22Rv1 (cell line): ENCODE data around the gene KRTAP5-5.
"Not testable (repeated sequence)": the region's sequence is repeated elsewhere in the genome, so short reads cannot be mapped to it uniquely, and the experiment has no call there.

Experiments
- H3K27ac ChIP-seq: fragments of 450-650 bp; 2 replicates; pipeline ENCODE4 v1.5.1; 2017
- CTCF ChIP-seq: fragments of 450-650 bp; IDR thresholded peaks from 2 replicates; pipeline ENCODE4 v1.5.1; 2017; ENCODE audit warnings: mild to moderate bottlenecking
- ZFX ChIP-seq: fragments of 450-650 bp; IDR thresholded peaks from 2 replicates; pipeline ENCODE4 v1.6.1; 2017; ENCODE audit warnings: antibody characterized with exemption, borderline replicate concordance

Gene KRTAP5-5

GRCh38 chr11:1597331-1597993, 32.1 kb upstream of the KRTAP5-5 start:
- TF ChIP-seq CTCF (no peak), ZFX (no peak)
- no peak overlapping the region for H3K27ac ChIP-seq

- no peak for TF ChIP-seq ZFX
These were observed 31.6 kb upstream of the KRTAP5-5 start, which contains the start of gene KRTAP5-2 for GRCh38 chr11:1597994-1598380. Gene KRTAP5-2, minus strand, starts transcription at chr11:1598294. Its CDS starts 44 bp downstream, at chr11:1598250.

GRCh38 chr11:1598406-1598805, 31.2 kb upstream of the KRTAP5-5 start:
- not testable (repeated sequence) for H3K27ac ChIP-seq

More at GRCh38 chr11:1597994-1598380, 31.6 kb upstream of the KRTAP5-5 start, which contains the start of gene KRTAP5-2:
- no peak within 1 kb of the TSS for H3K27ac ChIP-seq

GRCh38 chr11:1598816-1599215, 30.8 kb upstream of the KRTAP5-5 start:
- TF ChIP-seq CTCF = no peak
- no peak for TF ChIP-seq ZFX
- no peak overlapping the region for H3K27ac ChIP-seq

- H3K27ac ChIP-seq = no peak overlapping the region
- TF ChIP-seq CTCF = no peak
- no peak for TF ChIP-seq ZFX
These were observed 28.9 kb upstream of the KRTAP5-5 start for GRCh38 chr11:1600626-1601025.

- not testable (repeated sequence) for H3K27ac ChIP-seq
These were observed 27.9 kb upstream of the KRTAP5-5 start for GRCh38 chr11:1601663-1602062.

GRCh38 chr11:1603629-1604028, 25.9 kb upstream of the KRTAP5-5 start:
- TF ChIP-seq ZFX (no peak), CTCF (no peak)
- no peak overlapping the region for H3K27ac ChIP-seq

- no peak overlapping the region for H3K27ac ChIP-seq
- TF ChIP-seq ZFX (no peak), CTCF (no peak)
These were observed 25.4 kb upstream of the KRTAP5-5 start for GRCh38 chr11:1604181-1604580.

GRCh38 chr11:1604711-1605110, 24.9 kb upstream of the KRTAP5-5 start:
- TF ChIP-seq CTCF (no peak), ZFX (no peak)
- H3K27ac ChIP-seq = no peak overlapping the region

GRCh38 chr11:1605923-1606322, 23.7 kb upstream of the KRTAP5-5 start:
- H3K27ac ChIP-seq = not testable (repeated sequence)

- not testable (repeated sequence) for H3K27ac ChIP-seq
These were observed 22.3 kb upstream of the KRTAP5-5 start for GRCh38 chr11:1607156-1607845.

GRCh38 chr11:1607901-1608300, 21.7 kb upstream of the KRTAP5-5 start:
- not testable (repeated sequence) for H3K27ac ChIP-seq
